Gastrocnemius medialis (tissue), 4 donors: ENCODE results near the gene LEAP2.

ENCODE experiments used
- CTCF ChIP-seq, 5 experiments: fragments of 450-650 bp in 3 of 5; fragments of 200-600 bp in 2 of 5; sonication (generic) in 2 of 5; IDR thresholded peaks in 4 of 5; conservative IDR thresholded peaks in 1 of 5; 1 replicate in 4 of 5; 2 replicates in 1 of 5; pipeline ENCODE4 v1.5.1; 2016 to 2019; ENCODE audit warnings: antibody characterized with exemption in 5 of 5, mild to moderate bottlenecking in 3 of 5, moderate library complexity in 3 of 5
- POLR2A ChIP-seq, 2 donors: fragments of 450-650 bp; IDR thresholded peaks; one replicate each; pipeline ENCODE4 v1.6.1; 2017; ENCODE audit warnings: antibody characterized with exemption in 2 of 2, mild to moderate bottlenecking in 2 of 2, moderate library complexity in 2 of 2

GRCh38 chr5:132848270-132848669 is 25.2 kb upstream of the LEAP2 start:
- TF ChIP-seq CTCF (IDR thresholded peaks at IDR 0.05 in 4 of 5, conservative IDR thresholded peaks at IDR 0.05 in 1 of 5) (no peak), POLR2A (IDR thresholded peaks at IDR 0.05) (no peak)
